ENCODE measurements around the gene PPM1N.
A peak's percentile ranks its signal among the peaks of the same experiment; 100 is the strongest.

Gene PPM1N

DNA sequence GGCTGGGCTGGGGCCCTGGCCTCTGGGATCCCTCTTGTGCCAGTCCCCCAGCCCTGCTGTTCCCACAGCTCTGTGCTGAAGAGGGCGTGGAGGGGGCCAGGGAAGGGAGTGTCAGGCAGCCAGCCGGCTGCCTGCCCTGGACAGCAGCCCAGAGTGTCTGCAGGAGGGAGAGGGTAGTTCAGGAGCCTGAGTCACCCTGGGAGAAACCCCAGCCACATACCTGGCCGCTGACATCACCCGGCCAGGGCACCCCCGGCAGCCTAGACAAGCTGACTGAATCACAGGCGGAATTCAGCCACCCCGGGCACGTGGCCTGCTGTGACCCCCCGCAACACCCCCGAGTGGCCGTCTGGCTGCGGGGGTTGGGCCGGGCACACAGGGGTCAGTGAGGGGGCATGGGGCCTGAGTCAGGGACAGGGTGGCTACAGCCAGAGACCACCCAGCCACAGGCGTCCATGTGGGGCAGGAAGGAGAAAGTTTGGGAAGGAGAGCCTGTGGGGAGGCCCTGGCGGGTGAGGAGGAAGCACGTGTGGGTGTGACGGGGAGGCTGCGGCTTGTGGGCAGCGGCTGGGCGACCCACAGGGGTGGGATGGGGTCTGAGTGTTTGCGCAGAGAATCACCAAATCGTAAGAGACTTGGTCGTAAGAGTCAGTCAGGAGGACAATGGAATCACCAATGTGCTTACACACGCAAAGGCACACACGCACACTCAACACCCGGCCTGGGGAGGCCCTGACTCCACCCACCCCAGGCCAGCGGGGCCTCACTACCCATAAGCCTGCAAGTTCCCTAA is 42.3 kb upstream of the PPM1N start:
- Histone ChIP-seq H3K27me3 (replicated peaks; ENCODE audit: control insufficient read depth, insufficient read depth, low read length) (no peaks in the 10 kb centered on the region), H3K36me3 (ENCODE audit: control insufficient read depth, insufficient read depth, low read length) (no peaks in the 10 kb centered on the region), H3K4me3 (replicated peaks; ENCODE audit: low read depth, low read length) (no peak overlapping the region)
- peak; percentile 69 for DNase-seq (ENCODE audit: extremely low read depth, insufficient read length)
- TF ChIP-seq, protein P1, sequence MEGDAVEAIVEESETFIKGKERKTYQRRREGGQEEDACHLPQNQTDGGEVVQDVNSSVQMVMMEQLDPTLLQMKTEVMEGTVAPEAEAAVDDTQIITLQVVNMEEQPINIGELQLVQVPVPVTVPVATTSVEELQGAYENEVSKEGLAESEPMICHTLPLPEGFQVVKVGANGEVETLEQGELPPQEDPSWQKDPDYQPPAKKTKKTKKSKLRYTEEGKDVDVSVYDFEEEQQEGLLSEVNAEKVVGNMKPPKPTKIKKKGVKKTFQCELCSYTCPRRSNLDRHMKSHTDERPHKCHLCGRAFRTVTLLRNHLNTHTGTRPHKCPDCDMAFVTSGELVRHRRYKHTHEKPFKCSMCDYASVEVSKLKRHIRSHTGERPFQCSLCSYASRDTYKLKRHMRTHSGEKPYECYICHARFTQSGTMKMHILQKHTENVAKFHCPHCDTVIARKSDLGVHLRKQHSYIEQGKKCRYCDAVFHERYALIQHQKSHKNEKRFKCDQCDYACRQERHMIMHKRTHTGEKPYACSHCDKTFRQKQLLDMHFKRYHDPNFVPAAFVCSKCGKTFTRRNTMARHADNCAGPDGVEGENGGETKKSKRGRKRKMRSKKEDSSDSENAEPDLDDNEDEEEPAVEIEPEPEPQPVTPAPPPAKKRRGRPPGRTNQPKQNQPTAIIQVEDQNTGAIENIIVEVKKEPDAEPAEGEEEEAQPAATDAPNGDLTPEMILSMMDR (IDR thresholded peaks at IDR 0.05; ENCODE audit: insufficient read depth, low read length, poor library complexity, severe bottlenecking) = no peak

- DNase-seq (ENCODE audit: extremely low read depth, insufficient read length) = no peak
- no peaks in the 10 kb centered on the region for H3K27me3 ChIP-seq (replicated peaks; ENCODE audit: control insufficient read depth, insufficient read depth, low read length)
- no peaks in the 10 kb centered on the region for H3K36me3 ChIP-seq (ENCODE audit: control insufficient read depth, insufficient read depth, low read length)
- TF ChIP-seq, protein P1 (IDR thresholded peaks at IDR 0.05; ENCODE audit: insufficient read depth, low read length, poor library complexity, severe bottlenecking) = no peak
- no peak overlapping the region for H3K4me3 ChIP-seq (replicated peaks; ENCODE audit: low read depth, low read length)
Measured at GRCh38 chr19:45456500-45456815, 41.8 kb upstream of the PPM1N start.

GRCh38 chr19:45457776-45458175 is 40.5 kb upstream of the PPM1N start:
- TF ChIP-seq, protein P1 (IDR thresholded peaks at IDR 0.05; ENCODE audit: insufficient read depth, low read length, poor library complexity, severe bottlenecking) = no peak
- H3K36me3 ChIP-seq (ENCODE audit: control insufficient read depth, insufficient read depth, low read length) = no peaks in the 10 kb centered on the region
- no peak overlapping the region for H3K4me3 ChIP-seq (replicated peaks; ENCODE audit: low read depth, low read length)
- DNase-seq (ENCODE audit: extremely low read depth, insufficient read length) = no peak
- H3K27me3 ChIP-seq (replicated peaks; ENCODE audit: control insufficient read depth, insufficient read depth, low read length) = no peaks in the 10 kb centered on the region

DNA sequence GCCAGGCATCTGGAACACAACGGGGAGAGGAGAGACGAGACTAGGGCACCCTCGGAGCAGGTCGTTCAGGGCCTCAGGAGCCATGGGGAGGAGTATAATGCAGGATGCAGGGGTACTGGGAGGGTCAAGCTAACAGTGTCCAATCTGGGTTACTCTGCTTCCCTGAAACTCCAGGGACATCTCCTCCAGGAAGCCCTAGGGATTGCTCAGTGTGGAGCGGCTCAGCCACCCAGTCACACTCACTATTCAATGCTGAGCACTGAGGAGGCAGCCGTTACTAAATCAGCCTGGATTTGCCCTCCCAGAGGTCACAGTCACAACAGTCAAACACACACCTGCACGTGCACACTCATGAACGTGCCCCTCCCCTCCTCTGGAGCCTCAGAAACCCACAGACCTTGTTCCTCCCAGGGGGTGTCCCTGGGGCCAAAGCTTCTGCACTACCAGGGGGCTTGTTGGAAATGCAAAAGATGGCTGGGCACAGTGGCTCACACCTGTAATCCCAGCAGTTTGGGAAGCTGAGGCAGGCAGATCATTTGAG is 37.4 kb upstream of the PPM1N start:
- TF ChIP-seq, protein P1 (IDR thresholded peaks at IDR 0.05; ENCODE audit: insufficient read depth, low read length, poor library complexity, severe bottlenecking) = no peak
- Histone ChIP-seq H3K36me3 (ENCODE audit: control insufficient read depth, insufficient read depth, low read length) (no peaks in the 10 kb centered on the region), H3K27me3 (replicated peaks; ENCODE audit: control insufficient read depth, insufficient read depth, low read length) (no peaks in the 10 kb centered on the region), H3K4me3 (replicated peaks; ENCODE audit: low read depth, low read length) (no peak overlapping the region)
- DNase-seq (ENCODE audit: extremely low read depth, insufficient read length) = no peak

DNA sequence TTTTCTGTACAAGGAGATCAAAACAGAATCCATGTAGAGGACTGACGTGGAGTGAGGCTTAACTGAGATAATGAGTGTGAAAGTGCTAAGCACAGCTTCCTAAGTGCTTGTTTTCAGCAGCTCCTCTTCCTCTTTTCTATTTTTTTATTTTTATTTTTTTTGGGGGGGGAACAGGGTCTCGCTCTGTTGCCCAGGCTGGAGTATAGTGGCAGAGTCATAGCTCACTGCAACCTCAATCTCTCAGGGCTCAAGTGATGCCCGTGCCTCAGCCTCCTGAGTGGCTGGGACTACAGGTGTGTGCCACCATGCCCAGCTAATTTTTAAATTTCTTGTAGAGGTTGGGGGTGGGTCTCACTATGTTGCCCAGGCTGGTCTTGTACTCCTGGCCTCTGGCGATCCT is 36.1 kb upstream of the PPM1N start:
- no peak for DNase-seq (ENCODE audit: extremely low read depth, insufficient read length)

More for the DNA sequence above, 36.1 kb upstream of the PPM1N start:
- Histone ChIP-seq H3K4me3 (replicated peaks; ENCODE audit: low read depth, low read length) (no peak overlapping the region), H3K27me3 (replicated peaks; ENCODE audit: control insufficient read depth, insufficient read depth, low read length) (no peaks in the 10 kb centered on the region), H3K36me3 (ENCODE audit: control insufficient read depth, insufficient read depth, low read length) (no peaks in the 10 kb centered on the region)
- TF ChIP-seq, protein P1 (IDR thresholded peaks at IDR 0.05; ENCODE audit: insufficient read depth, low read length, poor library complexity, severe bottlenecking) = no peak
